IMR-90 (cell line): ENCODE data around the gene GJB5. TPM values are rescaled to one million over a fixed set of nuclear protein-coding genes. Genes with fewer than 3 reads are reported as not detected.

Experiments
- ATAC-seq: fragments of 200-7000 bp; cut with Tn5 transposase; 2 replicates; pipeline ENCODE4 v1.9.1; 2020; ENCODE audit warnings: low read depth, mild to moderate bottlenecking, moderate library complexity
- BruUV-seq: library from RNA; stranded (reverse); fragments of 400-500 nt; replicated peaks from 2 replicates; lab custom pipeline; 2021; lab: Mats Ljungman, UMichigan
- CTCF ChIA-PET: fragments of 300-600 bp; formaldehyde crosslinking; extraction: SDS; loops from one replicate; lab custom pipeline; 2021; ENCODE audit warnings: antibody characterized with exemption; lab: Yijun Ruan, JAX
- POLR2A ChIA-PET: fragments of 300-600 bp; sonication (Branson Sonifier 250); formaldehyde crosslinking; loops from one replicate; lab custom pipeline; 2022; ENCODE audit warnings: antibody characterized with exemption; ENCODE audit not compliant: unreplicated experiment; lab: Charles Lee
- DNase-seq: peaks from one replicate; pipeline ENCODE4 v3.0.0; 2013
- H2AFZ ChIP-seq: replicated peaks from 2 replicates; pipeline ENCODE3; 2013; ENCODE audit warnings: low read length, mild to moderate bottlenecking; ENCODE audit not compliant: poor library complexity
- H2AK5ac ChIP-seq: 2 replicates; pipeline ENCODE4 v1.6.1; 2013; ENCODE audit warnings: low read depth, low read length, inconsistent platforms
- H2AK9ac ChIP-seq: replicated peaks from 2 replicates; pipeline ENCODE3; 2013; ENCODE audit warnings: mild to moderate bottlenecking, low read depth, low read length, moderate library complexity; ENCODE audit not compliant: poor library complexity
- H2BK120ac ChIP-seq: 2 replicates; pipeline ENCODE4 v1.6.1; 2013; ENCODE audit warnings: low read depth, low read length, inconsistent platforms
- H2BK15ac ChIP-seq: 3 replicates; pipeline ENCODE4 v1.6.1; 2013; ENCODE audit warnings: low read depth, low read length, inconsistent platforms
- H2BK20ac ChIP-seq: 2 replicates; pipeline ENCODE4 v1.6.1; 2013; ENCODE audit warnings: low read depth, mild to moderate bottlenecking, inconsistent platforms, low read length, moderate library complexity
- H2BK5ac ChIP-seq: 2 replicates; pipeline ENCODE4 v1.6.1; 2013; ENCODE audit warnings: mild to moderate bottlenecking, low read depth, low read length, inconsistent platforms; ENCODE audit not compliant: poor library complexity, severe bottlenecking
- H3K14ac ChIP-seq: replicated peaks from 2 replicates; pipeline ENCODE4 v1.6.1; 2013; ENCODE audit warnings: low read depth, low read length, inconsistent platforms
- H3K18ac ChIP-seq: 2 replicates; pipeline ENCODE4 v1.6.1; 2013; ENCODE audit warnings: low read depth, low read length, control low read depth
- H3K23ac ChIP-seq: 2 replicates; pipeline ENCODE4 v1.6.1; 2013; ENCODE audit warnings: low read depth, low read length, inconsistent platforms
- H3K27ac ChIP-seq: 2 replicates; pipeline ENCODE4 v1.5.1; 2013; ENCODE audit warnings: mild to moderate bottlenecking, control low read depth, low read length; ENCODE audit not compliant: insufficient read depth
- H3K27me3 ChIP-seq: 2 replicates; pipeline ENCODE4 v1.6.1; 2013; ENCODE audit warnings: low read length; ENCODE audit not compliant: control insufficient read depth, insufficient read depth
- H3K36me3 ChIP-seq: 2 replicates; pipeline ENCODE4 v1.6.1; 2013; ENCODE audit warnings: low read length, mixed read lengths; ENCODE audit not compliant: control insufficient read depth, insufficient read depth
- H3K4ac ChIP-seq: 2 replicates; pipeline ENCODE4 v1.6.1; 2013; ENCODE audit warnings: low read depth, low read length, inconsistent platforms
- H3K4me1 ChIP-seq: 2 replicates; pipeline ENCODE4 v1.6.1; 2013; ENCODE audit warnings: low read length, mixed read lengths; ENCODE audit not compliant: control insufficient read depth, insufficient read depth
- H3K4me2 ChIP-seq: 2 replicates; pipeline ENCODE4 v1.6.1; 2013; ENCODE audit warnings: low read depth, mild to moderate bottlenecking, control low read depth, low read length, moderate library complexity
- H3K4me3 ChIP-seq: 2 replicates; pipeline ENCODE4 v1.5.1; 2013; ENCODE audit warnings: low read depth, mild to moderate bottlenecking, control low read depth, low read length, moderate library complexity; ENCODE audit not compliant: insufficient read depth
- H3K56ac ChIP-seq: 2 replicates; pipeline ENCODE4 v1.6.1; 2013; ENCODE audit warnings: low read length, inconsistent platforms; ENCODE audit not compliant: insufficient read depth; ENCODE audit errors: extremely low read depth
- H3K79me1 ChIP-seq, 2 experiments: 2 replicates each; pipeline ENCODE4 v1.6.1; 2013; ENCODE audit warnings: low read length in 2 of 2, inconsistent platforms in 1 of 2, low read depth in 1 of 2
- H3K9ac ChIP-seq: 2 replicates; pipeline ENCODE4 v1.6.1; 2013; ENCODE audit warnings: low read depth, low read length, control low read depth
- H3K9me1 ChIP-seq: 2 replicates; pipeline ENCODE4 v1.6.1; 2013; ENCODE audit warnings: low read length, inconsistent platforms; ENCODE audit not compliant: insufficient read depth
- H3K9me3 ChIP-seq: 2 replicates; pipeline ENCODE4 v1.6.1; 2013; ENCODE audit warnings: low read length; ENCODE audit not compliant: control insufficient read depth, insufficient read depth
- H4K20me1 ChIP-seq: 2 replicates; pipeline ENCODE4 v1.6.1; 2013; ENCODE audit warnings: low read length, inconsistent platforms; ENCODE audit not compliant: insufficient read depth
- H4K5ac ChIP-seq: 2 replicates; pipeline ENCODE4 v1.6.1; 2013; ENCODE audit warnings: mild to moderate bottlenecking, low read depth, low read length, control low read depth
- H4K8ac ChIP-seq, 2 experiments: 2 replicates each; pipeline ENCODE4 v1.6.1; 2013; ENCODE audit warnings: low read depth in 2 of 2, low read length in 2 of 2, control low read depth in 1 of 2, inconsistent platforms in 1 of 2
- H4K91ac ChIP-seq: 2 replicates; pipeline ENCODE4 v1.6.1; 2013; ENCODE audit warnings: low read depth, low read length, inconsistent platforms; ENCODE audit not compliant: insufficient read depth
- CTCF ChIP-seq: conservative IDR thresholded peaks from 2 replicates; pipeline ENCODE4 v1.5.1; 2012; ENCODE audit warnings: mild to moderate bottlenecking, low read depth, low read length, improper control_type of control experiment
- ELK1 ChIP-seq: fragments of 150-350 bp; IDR thresholded peaks from 2 replicates; pipeline ENCODE4 v1.6.1; 2016; ENCODE audit warnings: low read depth, mild to moderate bottlenecking, low read length, moderate library complexity, borderline replicate concordance
- MAZ ChIP-seq: IDR thresholded peaks from 2 replicates; pipeline ENCODE4 v1.6.1; 2012; ENCODE audit warnings: low read depth, mild to moderate bottlenecking, low read length, improper control_type of control experiment, moderate library complexity, borderline replicate concordance
- MXI1 ChIP-seq: IDR thresholded peaks from 2 replicates; pipeline ENCODE4 v1.6.1; 2012; ENCODE audit warnings: low read depth, mild to moderate bottlenecking, low read length, moderate library complexity, borderline replicate concordance
- POLR2A ChIP-seq: IDR thresholded peaks from 2 replicates; pipeline ENCODE4 v1.6.1; 2012; ENCODE audit warnings: mild to moderate bottlenecking, low read depth, low read length
- RAD21 ChIP-seq: IDR thresholded peaks from 2 replicates; pipeline ENCODE4 v1.6.1; 2012; ENCODE audit warnings: low read length, improper control_type of control experiment
- RCOR1 ChIP-seq: IDR thresholded peaks from 2 replicates; pipeline ENCODE4 v1.6.1; 2012; ENCODE audit warnings: mild to moderate bottlenecking, low read length, improper control_type of control experiment; ENCODE audit not compliant: insufficient replicate concordance
- RFX5 ChIP-seq: IDR thresholded peaks from 2 replicates; pipeline ENCODE4 v1.8.0; 2012; ENCODE audit warnings: low read depth, mild to moderate bottlenecking, low read length, moderate library complexity
- SMC3 ChIP-seq: fragments of 150-350 bp; IDR thresholded peaks from 2 replicates; pipeline ENCODE4 v1.6.1; 2016; ENCODE audit warnings: low read depth, mild to moderate bottlenecking, antibody characterized with exemption, low read length, moderate library complexity
- WGBS, 2 experiments: methylation state at CpG; one replicate each; pipeline versions ENCODE4 v1.1.5 to v1.1.7; 2013; ENCODE audit warnings: missing lambda C conversion rate in 2 of 2; ENCODE audit not compliant: insufficient read length in 1 of 2; ENCODE audit errors: extremely low coverage in 2 of 2; 5-methylcytosine and 5-hydroxymethylcytosine counted together
- dilution Hi-C: fragments of 300-500 bp; cut with HindIII; formaldehyde crosslinking; loops from one replicate; pipeline ENCODE4 v1.14.3; 2018; ENCODE audit warnings: low sequenced_read_pairs; ENCODE audit not compliant: unreplicated experiment
- in situ Hi-C: fragments of 300-500 bp; cut with MboI; formaldehyde crosslinking; loops from 3 replicates; pipeline ENCODE4 v1.14.3; 2019; ENCODE audit warnings: low sequenced_read_pairs, inconsistent platforms, mixed read lengths
- intact Hi-C: fragments of 100-400 bp; cut with micrococcal nuclease; formaldehyde crosslinking; loops from 2 replicates; pipeline ENCODE4 v1.10.0; 2022
- polyA plus RNA-seq, 3 experiments: library from polyadenylated mRNA; depleted of rRNA; stranded (reverse); fragments of >200 nt; gene quantifications; 2 replicates each; pipeline ENCODE4 v1.2.3, GENCODE V29; 2012; ENCODE audit warnings: low replicate concordance in 1 of 3
- total RNA-seq: library from RNA; depleted of rRNA; stranded (reverse); fragments of >200 nt; gene quantifications from 2 replicates; pipeline ENCODE4 v1.2.3, GENCODE V29; 2012

GJB5 gene
- total and polyA plus RNA-seq, 2 of the 4 experiments (the other 2 are of a cell fraction) = 0.10 TPM; not detected in 1

- no peaks in the 10 kb centered on the region for H3K36me3 ChIP-seq
- ATAC-seq (peak; percentile 88), DNase-seq (peak; percentile 67)
- no peak overlapping the region for H2BK5ac ChIP-seq
- H3K4ac ChIP-seq = no peak overlapping the region
- H3K56ac ChIP-seq = no peak overlapping the region
- no TSS peak for BruUV-seq
- TF ChIP-seq RFX5 (no peak), MAZ (no peak), CTCF (peak; percentile 95), POLR2A (no peak), MXI1 (no peak), SMC3 (peak; percentile 68), ELK1 (no peak), RAD21 (peak; percentile 86), RCOR1 (no peak)
- no peak overlapping the region for H3K14ac ChIP-seq
- no peak overlapping the region for H3K9ac ChIP-seq
- no peak overlapping the region for H3K18ac ChIP-seq
- peaks cover 11% of the 10 kb centered on the region for H3K27me3 ChIP-seq
- no peak overlapping the region for H3K4me3 ChIP-seq
- in situ Hi-C loops = no loop called here
- intact Hi-C loops = loop anchor here (1.0 to 5.0 kb wide), 4 partner anchors 66 to 391 kb away; no protein-coding TSS in a partner anchor
- H3K23ac ChIP-seq = no peak overlapping the region
- WGBS, 2 experiments = 69% methylated on average over 8 of the region's 14 CpGs; no CpG with 5 or more reads in 1 of the 2 experiments
- H2AK9ac ChIP-seq = peak overlapping the region; percentile 93
- H4K91ac ChIP-seq = no peak overlapping the region
- H2BK15ac ChIP-seq = no peak overlapping the region
- H3K4me2 ChIP-seq = no peak overlapping the region
- peak overlapping the region; percentile 56; the same call in 1 of the 2 replicates for H2AK5ac ChIP-seq
- no peak overlapping the region for H2BK20ac ChIP-seq
- peaks cover 2% of the 10 kb centered on the region; the same call in 1 of the 2 replicates for H3K4me1 ChIP-seq
- no peak overlapping the region for H3K27ac ChIP-seq
- POLR2A ChIA-PET = no interaction called here
- peaks cover 6% of the 10 kb centered on the region for H3K9me3 ChIP-seq
- no peak overlapping the region for H4K8ac ChIP-seq
- H3K9me1 ChIP-seq = peaks cover 4% of the 10 kb centered on the region; the same call in 1 of the 2 replicates
- H3K79me1 ChIP-seq = no peaks in the 10 kb centered on the region
- peak overlapping the region; percentile 87 for H2AFZ ChIP-seq
- no peak overlapping the region for H2BK120ac ChIP-seq
- dilution Hi-C loops = no loop called here
- H4K5ac ChIP-seq = no peak overlapping the region
- no peaks in the 10 kb centered on the region for H4K20me1 ChIP-seq
- CTCF ChIA-PET = interaction anchor here (0.5 to 1.1 kb wide), 7 partner anchors 12 to 430 kb away, joined by 3 to 6 read pairs (median 3); partner anchors contain the start of gene SMIM12
Measured at GRCh38 chr1:34786521-34787325, 31.9 kb downstream of the GJB5 start.
